H9 (cell line): Measurements from ENCODE around the gene ADRM1. TPM values are rescaled to one million over a fixed set of nuclear protein-coding genes. Genes with fewer than 3 reads are reported as not detected.

Experiments
- DNase-seq: peaks from one replicate; pipeline ENCODE4 v3.0.0-alpha.2; 2017
- H2AFZ ChIP-seq: one replicate; pipeline ENCODE4 v1.6.1; 2013; ENCODE audit warnings: mild to moderate bottlenecking, low read length, control low read depth, moderate library complexity
- H2AK5ac ChIP-seq: 2 replicates; pipeline ENCODE4 v1.6.1; 2013; ENCODE audit warnings: low read length, control low read depth, mixed read lengths; ENCODE audit not compliant: insufficient read length
- H2BK120ac ChIP-seq: one replicate; pipeline ENCODE4 v1.6.1; 2013; ENCODE audit warnings: low read depth, mild to moderate bottlenecking, low read length, control low read depth, inconsistent platforms; ENCODE audit not compliant: poor library complexity, severe bottlenecking
- H2BK12ac ChIP-seq: 2 replicates; pipeline ENCODE4 v1.6.1; 2013; ENCODE audit warnings: low read length, control low read depth, mixed read lengths, low read depth; ENCODE audit not compliant: insufficient read length
- H2BK15ac ChIP-seq: 2 replicates; pipeline ENCODE4 v1.6.1; 2013; ENCODE audit warnings: low read depth, low read length, control low read depth
- H2BK20ac ChIP-seq: one replicate; pipeline ENCODE4 v1.6.1; 2013; ENCODE audit warnings: low read depth, mild to moderate bottlenecking, low read length, control low read depth, inconsistent platforms; ENCODE audit not compliant: poor library complexity, severe bottlenecking
- H2BK5ac ChIP-seq: 2 replicates; pipeline ENCODE4 v1.6.1; 2013; ENCODE audit warnings: low read length, control low read depth, mixed read lengths; ENCODE audit not compliant: insufficient read length
- H3K14ac ChIP-seq: 2 replicates; pipeline ENCODE4 v1.6.1; 2013; ENCODE audit warnings: low read length, control low read depth; ENCODE audit not compliant: insufficient read depth
- H3K18ac ChIP-seq: 2 replicates; pipeline ENCODE4 v1.6.1; 2013; ENCODE audit warnings: low read depth, mild to moderate bottlenecking, mixed read lengths, low read length, control low read depth; ENCODE audit not compliant: insufficient read length
- H3K23ac ChIP-seq: 2 replicates; pipeline ENCODE4 v1.6.1; 2013; ENCODE audit warnings: low read length, control low read depth, mixed read lengths, low read depth; ENCODE audit not compliant: insufficient read length
- H3K23me2 ChIP-seq: 2 replicates; pipeline ENCODE4 v1.6.1; 2013; ENCODE audit warnings: low read depth, mild to moderate bottlenecking, mixed read lengths, low read length, control low read depth; ENCODE audit not compliant: insufficient read length, poor library complexity, severe bottlenecking
- H3K27ac ChIP-seq: 2 replicates; pipeline ENCODE4 v1.5.1; 2013; ENCODE audit warnings: low read length, control low read depth, mixed read lengths, low read depth; ENCODE audit not compliant: insufficient read length
- H3K27me3 ChIP-seq: 2 replicates; pipeline ENCODE4 v1.6.1; 2013; ENCODE audit warnings: low read length, control low read depth, inconsistent platforms; ENCODE audit not compliant: insufficient read depth
- H3K4ac ChIP-seq: 2 replicates; pipeline ENCODE4 v1.6.1; 2013; ENCODE audit warnings: low read depth, mild to moderate bottlenecking, control low read depth, inconsistent platforms, low read length, moderate library complexity
- H3K4me1 ChIP-seq: 2 replicates; pipeline ENCODE4 v1.6.1; 2013; ENCODE audit warnings: low read length, control low read depth, inconsistent platforms; ENCODE audit not compliant: insufficient read depth
- H3K4me2 ChIP-seq: 2 replicates; pipeline ENCODE4 v1.6.1; 2013; ENCODE audit warnings: low read length, control low read depth, mixed read lengths; ENCODE audit not compliant: insufficient read length, insufficient read depth
- H3K56ac ChIP-seq: 2 replicates; pipeline ENCODE4 v1.6.1; 2013; ENCODE audit warnings: low read depth, mild to moderate bottlenecking, mixed read lengths, low read length, control low read depth; ENCODE audit not compliant: insufficient read length
- H3K79me1 ChIP-seq: 2 replicates; pipeline ENCODE4 v1.6.1; 2013; ENCODE audit warnings: low read depth, mild to moderate bottlenecking, moderate library complexity, low read length, control low read depth, inconsistent platforms; ENCODE audit not compliant: insufficient read depth, poor library complexity, severe bottlenecking
- H3K79me2 ChIP-seq: 2 replicates; pipeline ENCODE4 v1.6.1; 2013; ENCODE audit warnings: low read length, control low read depth, inconsistent platforms; ENCODE audit not compliant: insufficient read depth
- H3K9ac ChIP-seq: 2 replicates; pipeline ENCODE4 v1.6.1; 2013; ENCODE audit warnings: low read length, control low read depth, mixed read lengths; ENCODE audit not compliant: insufficient read length; ENCODE audit errors: extremely low read depth
- H3K9me3 ChIP-seq: one replicate; pipeline ENCODE4 v1.6.1; 2013; ENCODE audit warnings: low read depth, low read length, inconsistent platforms; ENCODE audit not compliant: control insufficient read depth
- H3T11ph ChIP-seq: one replicate; pipeline ENCODE4 v1.6.1; 2013; ENCODE audit warnings: mild to moderate bottlenecking, low read length, control low read depth, inconsistent platforms
- H4K20me1 ChIP-seq: one replicate; pipeline ENCODE4 v1.6.1; 2013; ENCODE audit not compliant: control insufficient read depth, insufficient read length, insufficient read depth
- H4K5ac ChIP-seq: 2 replicates; pipeline ENCODE4 v1.6.1; 2013; ENCODE audit warnings: low read depth, mild to moderate bottlenecking, mixed read lengths, low read length, control low read depth; ENCODE audit not compliant: insufficient read length
- H4K8ac ChIP-seq: replicated peaks from 2 replicates; pipeline ENCODE4 v1.6.1; 2013; ENCODE audit warnings: low read length, control low read depth, mixed read lengths, low read depth; ENCODE audit not compliant: insufficient read length
- H4K91ac ChIP-seq: 2 replicates; pipeline ENCODE4 v1.6.1; 2013; ENCODE audit warnings: low read depth, mild to moderate bottlenecking, moderate library complexity, mixed read lengths, low read length, control low read depth; ENCODE audit not compliant: insufficient read length
- H3K27ac Mint-ChIP-seq, 3 experiments: 2 replicates in 2 of 3; 3 replicates in 1 of 3; pipeline ENCODE4 v1.8.0; 2020 to 2021; ENCODE audit warnings: mixed read lengths in 3 of 3, mild to moderate bottlenecking in 1 of 3, moderate library complexity in 1 of 3
- H3K27me3 Mint-ChIP-seq: 2 replicates; pipeline ENCODE4 v1.8.0; 2021; ENCODE audit warnings: low read depth, mild to moderate bottlenecking, moderate library complexity, mixed read lengths
- H3K36me3 Mint-ChIP-seq, 3 experiments: 2 replicates in 2 of 3; 3 replicates in 1 of 3; pipeline ENCODE4 v1.8.0; 2020 to 2021; ENCODE audit warnings: low read depth in 3 of 3, mixed read lengths in 3 of 3; ENCODE audit not compliant: insufficient read depth in 1 of 3
- H3K4me1 Mint-ChIP-seq, 2 experiments: 2 replicates each; pipeline ENCODE4 v1.8.0; 2020; ENCODE audit warnings: mixed read lengths in 2 of 2
- H3K4me3 Mint-ChIP-seq, 2 experiments: 2 replicates in 1 of 2; 3 replicates in 1 of 2; pipeline ENCODE4 v1.8.0; 2020 to 2021; ENCODE audit warnings: mild to moderate bottlenecking in 2 of 2, mixed read lengths in 2 of 2, moderate library complexity in 1 of 2
- H3K9me3 Mint-ChIP-seq, 2 experiments: 2 replicates in 1 of 2; 3 replicates in 1 of 2; pipeline ENCODE4 v1.8.0; 2020; ENCODE audit warnings: mild to moderate bottlenecking in 2 of 2, mixed read lengths in 2 of 2, moderate library complexity in 1 of 2
- CTCF ChIP-seq: fragments of 200-600 bp; sonication (generic); conservative IDR thresholded peaks from 3 replicates; pipeline ENCODE4 v1.8.0; 2021; ENCODE audit warnings: antibody characterized with exemption, mild to moderate bottlenecking
- WGBS: extraction: QIAGEN DNeasy Blood & Tissue Kit; methylation state at CpG from one replicate; pipeline ENCODE4 v1.1.7; 2013; ENCODE audit warnings: missing lambda C conversion rate, low lambda C conversion rate, mixed read lengths; ENCODE audit not compliant: insufficient read length; ENCODE audit errors: extremely low coverage; 5-methylcytosine and 5-hydroxymethylcytosine counted together
- total RNA-seq: library from RNA; stranded (reverse); gene quantifications from 2 replicates; pipeline ENCODE4 v1.2.1, GENCODE V29; 2021

ADRM1 gene
- total RNA-seq, 1 experiment from 2014 or later: 153 TPM

DNA sequence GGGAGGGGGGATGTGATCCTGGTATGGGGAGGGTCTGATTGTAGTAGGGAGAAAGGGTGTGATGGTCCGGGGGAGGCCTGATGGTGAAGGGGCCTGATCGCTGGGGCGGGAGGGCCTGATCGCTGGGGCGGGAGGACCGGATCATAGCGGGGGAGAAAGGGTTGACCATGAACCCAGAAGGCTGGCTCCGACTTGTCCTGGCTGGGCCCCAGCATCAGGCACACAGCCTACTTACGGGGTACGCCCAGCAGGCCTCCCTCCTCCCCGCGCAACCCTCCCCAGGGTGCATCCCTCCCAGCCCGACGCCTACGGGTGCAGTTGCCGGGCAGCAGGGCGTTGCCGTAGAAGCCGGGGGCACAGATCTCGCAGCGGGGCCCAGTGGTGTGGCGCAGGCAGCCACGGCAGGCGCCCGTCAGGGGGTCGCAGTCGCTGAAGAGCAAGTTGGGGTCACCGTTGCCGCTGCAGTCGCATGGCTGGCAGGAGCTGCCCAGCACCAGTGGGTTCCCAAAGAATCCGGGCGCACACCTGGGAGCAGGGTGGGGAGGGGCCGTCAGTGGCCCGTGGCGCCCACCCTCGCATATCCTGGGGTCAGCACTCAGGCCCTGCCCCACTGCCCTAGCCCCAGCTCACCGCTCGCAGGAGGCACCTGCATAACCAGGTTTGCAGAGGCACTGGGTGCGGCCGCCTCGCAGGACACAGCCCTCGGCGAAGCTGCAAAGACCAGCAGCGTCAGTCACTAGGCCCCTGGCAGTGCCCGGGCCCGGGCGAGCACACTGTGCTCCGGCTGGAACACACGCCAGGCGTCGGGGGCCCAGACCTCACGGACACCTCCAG is 20.6 kb downstream of the ADRM1 start:
- Histone ChIP-seq H3K14ac (no peak overlapping the region), H3K56ac (no peak overlapping the region), H3K4me2 (no peak overlapping the region), H3K79me1 (no peaks in the 10 kb centered on the region), H2BK20ac (no peak overlapping the region), H3K23me2 (no peaks in the 10 kb centered on the region), H2BK15ac (no peak overlapping the region), H3K79me2 (no peaks in the 10 kb centered on the region), H3K23ac (no peak overlapping the region), H3K9me3 (no peaks in the 10 kb centered on the region), H4K20me1 (no peaks in the 10 kb centered on the region), H2BK5ac (no peak overlapping the region), H4K5ac (no peak overlapping the region), H3K27me3 (no peaks in the 10 kb centered on the region), H2BK12ac (no peak overlapping the region), H4K91ac (no peak overlapping the region), H3K9ac (no peak overlapping the region), H3K27ac (no peak overlapping the region), H3T11ph (no peak overlapping the region), H2AK5ac (no peak overlapping the region), H3K4ac (no peak overlapping the region), H3K18ac (no peak overlapping the region), H2AFZ (no peak overlapping the region), H4K8ac (no peak overlapping the region), H2BK120ac (no peak overlapping the region), H3K4me1 (no peaks in the 10 kb centered on the region)
- H3K9me3 Mint-ChIP-seq: peaks cover 3 to 13% of the 10 kb centered on the region in 2 experiments; a peak in 4 of 5 replicates
- peaks cover 40 to 84% (median 72%) of the 10 kb centered on the region in 3 experiments; a peak in 6 of 7 replicates for H3K36me3 Mint-ChIP-seq
- TF ChIP-seq CTCF: no peak
- H3K27me3 Mint-ChIP-seq: no peaks in the 10 kb centered on the region; the same call in none of the 2 replicates
- no peak for DNase-seq
- no CpG with 5 or more reads among the region's 52 CpGs for WGBS
- no peak overlapping the region for H3K4me3 Mint-ChIP-seq
- peaks cover 2 to 3% of the 10 kb centered on the region in 2 experiments; a peak in 2 of 4 replicates for H3K4me1 Mint-ChIP-seq
- no peak overlapping the region for H3K27ac Mint-ChIP-seq
